ENCODE results near the gene MOB4.

- TF ChIP-seq CTCF (IDR thresholded peaks at IDR 0.05 in 4 of 5, conservative IDR thresholded peaks at IDR 0.05 in 1 of 5) (no peak), POLR2A (IDR thresholded peaks at IDR 0.05) (no peak)
Measured at GRCh38 chr2:197573608-197574007, 57.7 kb downstream of the MOB4 start.

Data from gastrocnemius medialis (tissue), 4 donors.